Keratinocyte (primary cell): Measurements from ENCODE around the gene SYNE1. TPM values are rescaled to one million over a fixed set of nuclear protein-coding genes. Genes with fewer than 3 reads are reported as not detected.

ENCODE experiments used
- DNase-seq: peaks from one replicate; pipeline ENCODE4 v3.0.0-alpha.2; 2011; ENCODE audit warnings: low read depth, missing footprints, low spot score
- FAIRE-seq: peaks from 2 replicates; lab custom pipeline; 2011; peaks lifted over from hg19 to GRCh38; lab: Jason Lieb, UNC
- H2AFZ ChIP-seq: 2 replicates; pipeline ENCODE4 v1.6.0; 2012; ENCODE audit warnings: low read length, control low read depth, inconsistent platforms; ENCODE audit not compliant: control insufficient read depth
- H3K27ac ChIP-seq: 2 replicates; pipeline ENCODE4 v1.5.1; 2011; ENCODE audit warnings: low read length; ENCODE audit not compliant: control insufficient read depth, insufficient read depth
- H3K27me3 ChIP-seq: 3 replicates; pipeline ENCODE4 v1.6.0; 2011; ENCODE audit warnings: low read length; ENCODE audit not compliant: control insufficient read depth, insufficient read depth; ENCODE audit errors: extremely low read depth
- H3K36me3 ChIP-seq, 2 experiments: 2 replicates in 1 of 2; 3 replicates in 1 of 2; pipeline ENCODE4 v1.5.1; 2011; ENCODE audit warnings: low read length in 2 of 2, mild to moderate bottlenecking in 1 of 2; ENCODE audit not compliant: control insufficient read depth in 2 of 2, insufficient read depth in 2 of 2; ENCODE audit errors: extremely low read depth in 1 of 2
- H3K4me1 ChIP-seq: 3 replicates; pipeline ENCODE4 v1.5.1; 2011; ENCODE audit warnings: low read length; ENCODE audit not compliant: control insufficient read depth, insufficient read depth; ENCODE audit errors: extremely low read depth
- H3K4me2 ChIP-seq: 3 replicates; pipeline ENCODE4 v1.6.0; 2011; ENCODE audit warnings: low read depth, low read length; ENCODE audit not compliant: control insufficient read depth, insufficient read depth; ENCODE audit errors: extremely low read depth
- H3K4me3 ChIP-seq, 3 experiments: fragments of 200-600 bp in 1 of 3; sonication (generic) in 1 of 3; 2 replicates in 2 of 3; 3 replicates in 1 of 3; pipeline ENCODE4 v1.5.1; 2011 to 2016; ENCODE audit warnings: low read length in 3 of 3, mild to moderate bottlenecking in 3 of 3, control low read depth in 2 of 3, inconsistent platforms in 1 of 3, low read depth in 1 of 3, mixed read lengths in 1 of 3, mixed run types in 1 of 3, moderate library complexity in 1 of 3; ENCODE audit not compliant: control insufficient read depth in 2 of 3, insufficient read depth in 2 of 3; ENCODE audit errors: extremely low read depth in 1 of 3
- H3K79me2 ChIP-seq: 2 replicates; pipeline ENCODE4 v1.6.0; 2012; ENCODE audit warnings: low read length; ENCODE audit not compliant: control insufficient read depth, insufficient read depth
- H3K9ac ChIP-seq: 3 replicates; pipeline ENCODE4 v1.6.0; 2011; ENCODE audit warnings: low read length; ENCODE audit not compliant: control insufficient read depth, insufficient read depth; ENCODE audit errors: extremely low read depth
- H3K9me1 ChIP-seq: 3 replicates; pipeline ENCODE4 v1.6.0; 2011; ENCODE audit warnings: low read length; ENCODE audit not compliant: control insufficient read depth, insufficient read depth; ENCODE audit errors: extremely low read depth
- H3K9me3 ChIP-seq: 2 replicates; pipeline ENCODE4 v1.5.1; 2012; ENCODE audit warnings: low read depth, low read length; ENCODE audit not compliant: control insufficient read depth
- H4K20me1 ChIP-seq: 3 replicates; pipeline ENCODE4 v1.6.0; 2011; ENCODE audit warnings: low read length; ENCODE audit not compliant: control insufficient read depth, insufficient read depth; ENCODE audit errors: extremely low read depth
- EZH2 ChIP-seq: IDR thresholded peaks from one replicate; pipeline ENCODE4 v1.6.1; 2012; ENCODE audit warnings: inconsistent platforms, mild to moderate bottlenecking, low read length, moderate library complexity
- dilution Hi-C: fragments of 300-500 bp; cut with MboI; formaldehyde crosslinking; loops from one replicate; pipeline ENCODE4 v1.7.0; 2020; ENCODE audit warnings: low sequenced_read_pairs; ENCODE audit not compliant: extremely low pct_ligation_motif_present
- polyA plus RNA-seq, 5 experiments: library from polyadenylated mRNA; depleted of rRNA in 3 of 5; stranded (reverse) in 3 of 5; stranded (forward) in 1 of 5; unstranded in 1 of 5; fragments of >200 nt; gene quantifications; 1 replicate in 1 of 5; 2 replicates in 3 of 5; 3 replicates in 1 of 5; pipeline versions ENCODE4 v1.2.1 to v1.2.3, GENCODE V29; 2011 to 2012; ENCODE audit warnings: missing spikeins in 2 of 5, low read depth in 1 of 5, low replicate concordance in 1 of 5
- TF ChIP-seq, protein P1 (sequence below), 3 experiments: IDR thresholded peaks in 1 of 3; conservative IDR thresholded peaks in 1 of 3; optimal IDR thresholded peaks in 1 of 3; 2 replicates in 2 of 3; 3 replicates in 1 of 3; pipeline versions ENCODE3 to v1.5.1; 2011; ENCODE audit warnings: low read length in 3 of 3, mild to moderate bottlenecking in 3 of 3, moderate library complexity in 2 of 3, control low read depth in 1 of 3, inconsistent platforms in 1 of 3; ENCODE audit not compliant: insufficient read depth in 2 of 3; ENCODE audit errors: extremely low read depth in 1 of 3

Gene SYNE1
- polyA plus RNA-seq, 1 donor (not counting 4 experiments of a cell fraction or from before 2014, with no cell fraction given): 4.0 TPM

- Histone ChIP-seq H3K4me3 (no peak overlapping the region), H3K79me2 (no peaks in the 10 kb centered on the region), H3K4me2 (no peak overlapping the region), H3K27ac (no peak overlapping the region), H3K9me3 (no peaks in the 10 kb centered on the region), H3K4me1 (no peaks in the 10 kb centered on the region), H3K9me1 (no peaks in the 10 kb centered on the region), H2AFZ (no peak overlapping the region), H3K36me3 (no peaks in the 10 kb centered on the region), H4K20me1 (no peaks in the 10 kb centered on the region), H3K9ac (no peak overlapping the region), H3K27me3 (no peaks in the 10 kb centered on the region)
- DNase-seq: no peak
- TF ChIP-seq EZH2: no peak
- TF ChIP-seq, protein P1, sequence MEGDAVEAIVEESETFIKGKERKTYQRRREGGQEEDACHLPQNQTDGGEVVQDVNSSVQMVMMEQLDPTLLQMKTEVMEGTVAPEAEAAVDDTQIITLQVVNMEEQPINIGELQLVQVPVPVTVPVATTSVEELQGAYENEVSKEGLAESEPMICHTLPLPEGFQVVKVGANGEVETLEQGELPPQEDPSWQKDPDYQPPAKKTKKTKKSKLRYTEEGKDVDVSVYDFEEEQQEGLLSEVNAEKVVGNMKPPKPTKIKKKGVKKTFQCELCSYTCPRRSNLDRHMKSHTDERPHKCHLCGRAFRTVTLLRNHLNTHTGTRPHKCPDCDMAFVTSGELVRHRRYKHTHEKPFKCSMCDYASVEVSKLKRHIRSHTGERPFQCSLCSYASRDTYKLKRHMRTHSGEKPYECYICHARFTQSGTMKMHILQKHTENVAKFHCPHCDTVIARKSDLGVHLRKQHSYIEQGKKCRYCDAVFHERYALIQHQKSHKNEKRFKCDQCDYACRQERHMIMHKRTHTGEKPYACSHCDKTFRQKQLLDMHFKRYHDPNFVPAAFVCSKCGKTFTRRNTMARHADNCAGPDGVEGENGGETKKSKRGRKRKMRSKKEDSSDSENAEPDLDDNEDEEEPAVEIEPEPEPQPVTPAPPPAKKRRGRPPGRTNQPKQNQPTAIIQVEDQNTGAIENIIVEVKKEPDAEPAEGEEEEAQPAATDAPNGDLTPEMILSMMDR (optimal IDR thresholded peaks at IDR 0.05 in 1 of 3, IDR thresholded peaks at IDR 0.05 in 1 of 3, conservative IDR thresholded peaks at IDR 0.05 in 1 of 3; ENCODE audit: extremely low read depth in 1 of 3, insufficient read depth in 2 of 3, low read length in 3 of 3): no peak
- FAIRE-seq: no peak
- dilution Hi-C loops: no loop called here
These were observed 242.9 kb downstream of the SYNE1 start for GRCh38 chr6:152394303-152394702.

- DNase-seq: no peak
These were observed 245.8 kb downstream of the SYNE1 start for GRCh38 chr6:152391179-152391880.

More at GRCh38 chr6:152391179-152391880, 245.8 kb downstream of the SYNE1 start:
- Histone ChIP-seq H3K9me1 (no peaks in the 10 kb centered on the region), H3K4me2 (no peak overlapping the region), H3K9me3 (no peaks in the 10 kb centered on the region), H2AFZ (no peak overlapping the region), H3K27me3 (no peaks in the 10 kb centered on the region), H3K4me3 (no peak overlapping the region), H3K79me2 (no peaks in the 10 kb centered on the region), H4K20me1 (no peaks in the 10 kb centered on the region), H3K4me1 (no peaks in the 10 kb centered on the region), H3K36me3 (no peaks in the 10 kb centered on the region), H3K9ac (no peak overlapping the region), H3K27ac (no peak overlapping the region)
- TF ChIP-seq EZH2: no peak
- TF ChIP-seq, protein P1 (optimal IDR thresholded peaks at IDR 0.05 in 1 of 3, IDR thresholded peaks at IDR 0.05 in 1 of 3, conservative IDR thresholded peaks at IDR 0.05 in 1 of 3; ENCODE audit: extremely low read depth in 1 of 3, insufficient read depth in 2 of 3, low read length in 3 of 3): no peak
- dilution Hi-C loops: no loop called here
- FAIRE-seq: no peak
